Astrocyte of the cerebellum (primary cell): ENCODE measurements around the gene EGFR.

Experiments used
- DNase-seq: peaks from one replicate; pipeline ENCODE4 v3.0.0-alpha.2; 2011; ENCODE audit warnings: low read depth
- H3K4me3 ChIP-seq: 2 replicates; pipeline ENCODE4 v1.5.1; 2011; ENCODE audit warnings: mild to moderate bottlenecking, low read depth, low read length, moderate library complexity
- CTCF ChIP-seq: IDR thresholded peaks from 2 replicates; pipeline ENCODE4 v1.5.1; 2012; ENCODE audit warnings: low read length, low read depth, moderate library complexity, mild to moderate bottlenecking; ENCODE audit errors: missing control alignments
- in situ Hi-C: cut with HindIII; loops from 2 replicates; pipeline ENCODE4 v1.10.0; 2017; ENCODE audit warnings: low sequenced_read_pairs

The EGFR gene

GRCh38 chr7:55206235-55207029 is 187.6 kb downstream of the EGFR start:
- no peak overlapping the region for H3K4me3 ChIP-seq
- in situ Hi-C loops = loop anchor here (5.0 kb wide), 1 partner anchor 59 kb away; no protein-coding TSS in a partner anchor
- DNase-seq = peak; percentile 35
- no peak for TF ChIP-seq CTCF

GRCh38 chr7:55207436-55208125 is 188.8 kb downstream of the EGFR start:
- TF ChIP-seq CTCF = no peak
- in situ Hi-C loops = loop anchor here (5.0 kb wide), 1 partner anchor 60 kb away; no protein-coding TSS in a partner anchor
- DNase-seq = no peak
- H3K4me3 ChIP-seq = no peak overlapping the region

- no peak for DNase-seq
- in situ Hi-C loops = loop anchor here (5.0 kb wide), 1 partner anchor 62 kb away; no protein-coding TSS in a partner anchor
- TF ChIP-seq CTCF = no peak
- H3K4me3 ChIP-seq = no peak overlapping the region
Observed at GRCh38 chr7:55209366-55209765, 190.5 kb downstream of the EGFR start.

- in situ Hi-C loops = no loop called here
- no peak for DNase-seq
- no peak for TF ChIP-seq CTCF
- H3K4me3 ChIP-seq = no peak overlapping the region
Observed at GRCh38 chr7:55210176-55210575, 191.4 kb downstream of the EGFR start.

GRCh38 chr7:55210716-55211115 is 191.9 kb downstream of the EGFR start:
- H3K4me3 ChIP-seq = no peak overlapping the region
- no peak for DNase-seq
- in situ Hi-C loops = no loop called here
- TF ChIP-seq CTCF = no peak

GRCh38 chr7:55211726-55212125 is 192.9 kb downstream of the EGFR start:
- TF ChIP-seq CTCF = no peak
- no peak overlapping the region for H3K4me3 ChIP-seq
- no peak for DNase-seq
- in situ Hi-C loops = no loop called here
